ENCODE measurements around the gene SH3BGRL2.
"Not testable (repeated sequence)": the region's sequence is repeated elsewhere in the genome, so short reads cannot be mapped to it uniquely, and the experiment has no call there.

SH3BGRL2 gene

GRCh38 chr6:79676785-79677736 lies 45.9 kb downstream of the SH3BGRL2 start:
- DNase-seq: no peak
- H3K27ac ChIP-seq: no peak overlapping the region
- H3K27me3 ChIP-seq (replicated peaks): no peaks in the 10 kb centered on the region
- TF ChIP-seq CTCF (IDR thresholded peaks at IDR 0.05; ENCODE audit: low read depth, low read length, missing control alignments): no peak
- no peak overlapping the region for H3K4me3 ChIP-seq (ENCODE audit: low read depth, low read length)
- no peaks in the 10 kb centered on the region for H3K36me3 ChIP-seq (replicated peaks)
- in situ Hi-C loops (cut with HindIII; ENCODE audit: low pct_ligation_motif_present, low sequenced_read_pairs): no loop called here

- H3K27me3 ChIP-seq (replicated peaks); H3K27ac ChIP-seq; H3K4me3 ChIP-seq (ENCODE audit: low read depth, low read length); H3K36me3 ChIP-seq (replicated peaks); DNase-seq; in situ Hi-C loops (cut with HindIII; ENCODE audit: low pct_ligation_motif_present, low sequenced_read_pairs): not testable (repeated sequence)
Observed at GRCh38 chr6:79682682-79683081, 51.6 kb downstream of the SH3BGRL2 start.

DNA sequence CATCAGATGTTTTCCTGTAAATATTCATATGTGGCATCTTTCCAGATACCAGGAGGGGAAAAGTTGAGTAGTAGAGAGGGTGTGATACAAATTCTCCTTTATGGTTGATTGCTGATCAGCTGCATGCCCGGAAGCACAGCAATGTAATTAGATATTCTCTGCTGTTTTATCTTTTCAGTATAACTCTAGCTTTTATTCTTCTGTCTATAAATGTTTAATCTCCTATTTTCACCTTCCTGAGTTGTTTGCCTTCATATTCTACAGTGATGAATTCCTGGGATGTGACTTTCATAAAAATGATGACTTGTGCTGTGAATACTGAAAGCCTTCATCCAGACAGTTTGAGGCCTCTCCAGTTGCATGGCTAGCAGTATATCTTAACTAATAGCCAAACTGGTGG lies 53.7 kb downstream of the SH3BGRL2 start:
- no peak for TF ChIP-seq CTCF (IDR thresholded peaks at IDR 0.05; ENCODE audit: low read depth, low read length, missing control alignments)

DNA sequence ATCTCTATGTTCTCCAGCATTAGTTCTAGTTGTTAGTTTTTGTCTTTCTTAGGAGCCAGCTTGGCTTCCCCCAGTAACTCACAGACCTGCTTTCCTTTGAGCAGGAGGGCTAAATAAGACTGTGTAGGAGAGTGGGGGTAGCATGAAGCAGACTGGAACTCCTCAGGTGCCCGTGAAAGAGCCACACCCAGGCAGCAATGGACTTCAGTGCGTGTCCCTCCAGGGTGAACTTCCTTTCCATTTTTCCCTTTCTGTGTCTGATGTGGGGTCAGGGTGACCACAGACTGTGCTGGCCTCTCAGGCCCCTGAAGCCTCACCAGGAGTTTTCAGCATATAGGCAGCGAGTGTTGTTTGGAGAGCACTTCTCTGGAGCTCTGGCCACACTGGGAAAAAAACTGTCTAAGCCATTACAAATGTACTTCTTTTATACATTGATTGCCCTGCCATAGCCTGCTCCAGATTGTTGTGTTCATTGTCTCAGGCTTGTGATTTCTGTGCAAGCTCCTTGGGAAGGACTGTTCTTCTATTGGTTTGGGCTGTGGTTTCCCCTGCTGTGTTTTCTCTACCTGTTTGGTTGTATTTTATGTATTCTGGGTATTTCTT lies 55.7 kb downstream of the SH3BGRL2 start:
- in situ Hi-C loops (cut with HindIII; ENCODE audit: low pct_ligation_motif_present, low sequenced_read_pairs): no loop called here
- Histone ChIP-seq H3K27ac (no peak overlapping the region), H3K27me3 (replicated peaks) (no peaks in the 10 kb centered on the region), H3K4me3 (ENCODE audit: low read depth, low read length) (no peak overlapping the region), H3K36me3 (replicated peaks) (no peaks in the 10 kb centered on the region)
- no peak for DNase-seq
- no peak for TF ChIP-seq CTCF (IDR thresholded peaks at IDR 0.05; ENCODE audit: low read depth, low read length, missing control alignments)

More for the DNA sequence above, 53.7 kb downstream of the SH3BGRL2 start:
- no peaks in the 10 kb centered on the region for H3K36me3 ChIP-seq (replicated peaks)
- H3K27me3 ChIP-seq (replicated peaks): no peaks in the 10 kb centered on the region
- H3K4me3 ChIP-seq (ENCODE audit: low read depth, low read length): no peak overlapping the region
- no peak overlapping the region for H3K27ac ChIP-seq
- DNase-seq: no peak
- in situ Hi-C loops (cut with HindIII; ENCODE audit: low pct_ligation_motif_present, low sequenced_read_pairs): no loop called here

DNA sequence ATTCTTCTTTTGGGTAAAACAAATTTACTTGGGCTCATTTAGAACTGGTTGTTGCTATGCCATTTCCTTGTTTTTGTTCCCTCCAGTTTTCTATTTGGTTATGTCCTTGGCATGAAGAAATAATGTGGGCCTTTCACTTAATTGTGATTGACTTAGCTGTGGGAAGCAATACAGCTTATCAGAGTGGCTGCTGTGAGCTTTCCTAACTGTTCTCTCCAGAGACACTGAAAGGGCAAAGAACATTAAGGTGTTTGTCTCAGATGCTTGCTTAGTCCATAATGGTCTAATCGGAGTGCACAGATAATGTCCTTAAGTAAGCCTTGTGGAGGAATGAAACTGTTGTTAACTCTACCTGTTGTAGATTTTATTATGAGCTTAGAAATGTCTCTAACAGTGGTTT lies 56.6 kb downstream of the SH3BGRL2 start:
- no peak overlapping the region for H3K27ac ChIP-seq
- in situ Hi-C loops (cut with HindIII; ENCODE audit: low pct_ligation_motif_present, low sequenced_read_pairs): no loop called here
- no peak for DNase-seq
- H3K36me3 ChIP-seq (replicated peaks): no peaks in the 10 kb centered on the region
- H3K4me3 ChIP-seq (ENCODE audit: low read depth, low read length): no peak overlapping the region
- TF ChIP-seq CTCF (IDR thresholded peaks at IDR 0.05; ENCODE audit: low read depth, low read length, missing control alignments): no peak
- H3K27me3 ChIP-seq (replicated peaks): no peaks in the 10 kb centered on the region

- Histone ChIP-seq H3K27ac (no peak overlapping the region), H3K36me3 (replicated peaks) (no peaks in the 10 kb centered on the region), H3K27me3 (replicated peaks) (no peaks in the 10 kb centered on the region), H3K4me3 (ENCODE audit: low read depth, low read length) (no peak overlapping the region)
- no peak for TF ChIP-seq CTCF (IDR thresholded peaks at IDR 0.05; ENCODE audit: low read depth, low read length, missing control alignments)
- in situ Hi-C loops (cut with HindIII; ENCODE audit: low pct_ligation_motif_present, low sequenced_read_pairs): no loop called here
- no peak for DNase-seq
Observed at GRCh38 chr6:79694156-79694555, 63.0 kb downstream of the SH3BGRL2 start.
